Activated CD4-positive, CD25-positive, alpha-beta regulatory T cell (primary cell): ENCODE data around the gene DACT2.
"Not testable (repeated sequence)": the region's sequence is repeated elsewhere in the genome, so short reads cannot be mapped to it uniquely, and the experiment has no call there.

Experiments
- DNase-seq, 4 experiments: peaks; one replicate each; lab custom pipeline; 2025; lab: John Stamatoyannopoulos, UW

DACT2 gene

GRCh38 chr6:168319279-168320111 is at the start of gene DACT2:
Gene DACT2, minus strand, starts transcription at chr6:168319777. Its CDS starts 144 bp downstream, at chr6:168319633.
- DNase-seq: no peak

- no peak for DNase-seq
These were observed 49.4 kb upstream of the DACT2 start for GRCh38 chr6:168368936-168369335.

- no peak for DNase-seq
These were observed 48.7 kb upstream of the DACT2 start for GRCh38 chr6:168368066-168368820.

GRCh38 chr6:168367285-168367751 is 47.7 kb upstream of the DACT2 start:
- no peak for DNase-seq

GRCh38 chr6:168366473-168366872 is 46.9 kb upstream of the DACT2 start:
- no peak for DNase-seq

GRCh38 chr6:168365422-168366165 is 46.0 kb upstream of the DACT2 start:
- DNase-seq: no peak

GRCh38 chr6:168364793-168365421 is 45.3 kb upstream of the DACT2 start:
- DNase-seq: no peak

- no peak for DNase-seq
These were observed 44.5 kb upstream of the DACT2 start for GRCh38 chr6:168363811-168364792.

- no peak for DNase-seq
These were observed 43.7 kb upstream of the DACT2 start for GRCh38 chr6:168363302-168363701.

GRCh38 chr6:168362276-168362990 is 42.9 kb upstream of the DACT2 start:
- no peak for DNase-seq

GRCh38 chr6:168361766-168362165 is 42.2 kb upstream of the DACT2 start:
- DNase-seq: no peak

GRCh38 chr6:168359794-168360193 is 40.2 kb upstream of the DACT2 start:
- DNase-seq: no peak

GRCh38 chr6:168358842-168359420 is 39.4 kb upstream of the DACT2 start:
- no peak for DNase-seq

GRCh38 chr6:168356872-168357271 is 37.3 kb upstream of the DACT2 start:
- not testable (repeated sequence) for DNase-seq

- DNase-seq: no peak
These were observed 36.3 kb upstream of the DACT2 start for GRCh38 chr6:168355716-168356522.

- no peak for DNase-seq
These were observed 34.8 kb upstream of the DACT2 start for GRCh38 chr6:168354338-168354737.

- no peak for DNase-seq
These were observed 33.5 kb upstream of the DACT2 start for GRCh38 chr6:168353041-168353440.

GRCh38 chr6:168352096-168352495 is 32.5 kb upstream of the DACT2 start:
- DNase-seq: no peak

- no peak for DNase-seq
These were observed 30.2 kb upstream of the DACT2 start for GRCh38 chr6:168349718-168350210.
